ENCODE data around the gene TOMM40. TPM values are rescaled to one million over a fixed set of nuclear protein-coding genes. Genes with fewer than 3 reads are reported as not detected.

TOMM40 gene
- total and polyA plus RNA-seq, 2 of the 13 experiments (the other 11 are each of a cell fraction or from before 2014, with no cell fraction given), result 72.0 to 110 TPM

DNA sequence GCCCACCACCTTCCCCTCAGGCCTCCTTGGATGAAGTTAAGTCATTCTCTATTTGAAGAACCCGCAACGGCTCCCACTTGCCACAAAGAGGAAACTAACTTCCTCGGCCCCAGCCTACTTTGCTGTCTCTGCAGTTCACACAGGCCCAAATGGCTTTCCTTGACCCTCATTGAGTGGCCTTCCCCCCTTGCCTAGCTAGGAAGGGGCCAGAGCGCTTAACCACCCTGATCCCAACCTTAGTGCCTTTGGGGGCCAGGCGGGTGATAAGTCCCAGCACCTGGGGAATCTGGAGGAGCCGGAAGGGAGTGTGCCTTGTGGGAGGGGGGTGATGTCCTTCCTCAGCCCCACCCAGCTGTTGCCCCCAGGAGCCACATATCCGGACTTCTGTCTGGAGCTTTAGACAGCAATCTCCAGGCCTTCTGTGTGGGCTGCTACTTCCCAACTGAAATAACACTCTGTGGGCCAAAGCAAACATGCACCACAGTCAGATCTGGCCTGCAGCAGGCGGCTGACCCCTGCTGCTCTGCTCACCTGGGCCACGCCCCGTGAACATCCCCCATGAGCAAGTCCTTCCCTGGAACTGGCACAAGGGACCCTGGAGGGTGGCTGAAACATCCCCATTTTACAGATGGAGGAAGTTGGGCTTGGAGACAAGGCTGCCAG is 34.5 kb upstream of the TOMM40 start (continued):
- TF ChIP-seq ZNF790 (CRISPR knock-in tag; IDR thresholded peaks at IDR 0.05; ENCODE audit: borderline replicate concordance), result no peak
- TF ChIP-seq ZBTB7A (CRISPR knock-in tag; IDR thresholded peaks at IDR 0.05), result peak; percentile 54; the same call in 1 of the 2 replicates
- TF ChIP-seq, protein P1, sequence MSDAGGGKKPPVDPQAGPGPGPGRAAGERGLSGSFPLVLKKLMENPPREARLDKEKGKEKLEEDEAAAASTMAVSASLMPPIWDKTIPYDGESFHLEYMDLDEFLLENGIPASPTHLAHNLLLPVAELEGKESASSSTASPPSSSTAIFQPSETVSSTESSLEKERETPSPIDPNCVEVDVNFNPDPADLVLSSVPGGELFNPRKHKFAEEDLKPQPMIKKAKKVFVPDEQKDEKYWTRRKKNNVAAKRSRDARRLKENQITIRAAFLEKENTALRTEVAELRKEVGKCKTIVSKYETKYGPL (CRISPR knock-in tag; IDR thresholded peaks at IDR 0.05), result no peak
- no peak for TF ChIP-seq ZFP36L2 (CRISPR knock-in tag; IDR thresholded peaks at IDR 0.05)
- TF ChIP-seq MBNL3 (CRISPR knock-in tag; conservative IDR thresholded peaks at IDR 0.05), result no peak
- no peak for TF ChIP-seq ZNF333 (CRISPR knock-in tag; IDR thresholded peaks at IDR 0.05; ENCODE audit: borderline replicate concordance)
- TF ChIP-seq KAT2B (IDR thresholded peaks at IDR 0.05; ENCODE audit: borderline replicate concordance, low read depth, low read length), result no peak
- no peak for TF ChIP-seq ZNF672 (CRISPR knock-in tag; IDR thresholded peaks at IDR 0.05)
- no peak for TF ChIP-seq SRY (CRISPR knock-in tag; IDR thresholded peaks at IDR 0.05)
- TF ChIP-seq ATRX (CRISPR knock-in tag; IDR thresholded peaks at IDR 0.05; ENCODE audit: borderline replicate concordance), result no peak
- peak; percentile 46; the same call in 1 of the 2 replicates for TF ChIP-seq NCOA2 (CRISPR knock-in tag; IDR thresholded peaks at IDR 0.05)
- peak; percentile 57 for TF ChIP-seq SAP130 (CRISPR knock-in tag; IDR thresholded peaks at IDR 0.05; ENCODE audit: low read depth)
- TF ChIP-seq ZSCAN12 (CRISPR knock-in tag; IDR thresholded peaks at IDR 0.05), result no peak
- TF ChIP-seq ZNF782 (CRISPR knock-in tag; IDR thresholded peaks at IDR 0.05; ENCODE audit: borderline replicate concordance), result no peak
- no peak for TF ChIP-seq ZC3H4 (CRISPR knock-in tag; IDR thresholded peaks at IDR 0.05; ENCODE audit: borderline replicate concordance)
- peak; percentile 60; the same call in 1 of the 2 replicates for TF ChIP-seq ZNF292 (CRISPR knock-in tag; IDR thresholded peaks at IDR 0.05; ENCODE audit: borderline replicate concordance, low read depth)
- no peak for TF ChIP-seq ZSCAN30 (CRISPR knock-in tag; IDR thresholded peaks at IDR 0.05)
- TF ChIP-seq KLF16 (CRISPR knock-in tag; IDR thresholded peaks at IDR 0.05), result no peak
- TF ChIP-seq, protein P2, sequence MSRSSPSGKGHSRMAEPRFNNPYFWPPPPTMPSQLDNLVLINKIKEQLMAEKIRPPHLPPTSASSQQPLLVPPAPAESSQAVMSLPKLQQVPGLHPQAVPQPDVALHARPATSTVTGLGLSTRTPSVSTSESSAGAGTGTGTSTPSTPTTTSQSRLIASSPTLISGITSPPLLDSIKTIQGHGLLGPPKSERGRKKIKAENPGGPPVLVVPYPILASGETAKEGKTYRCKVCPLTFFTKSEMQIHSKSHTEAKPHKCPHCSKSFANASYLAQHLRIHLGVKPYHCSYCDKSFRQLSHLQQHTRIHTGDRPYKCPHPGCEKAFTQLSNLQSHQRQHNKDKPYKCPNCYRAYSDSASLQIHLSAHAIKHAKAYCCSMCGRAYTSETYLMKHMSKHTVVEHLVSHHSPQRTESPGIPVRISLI (CRISPR knock-in tag; IDR thresholded peaks at IDR 0.05; ENCODE audit: borderline replicate concordance), result no peak
- TF ChIP-seq, protein P3, sequence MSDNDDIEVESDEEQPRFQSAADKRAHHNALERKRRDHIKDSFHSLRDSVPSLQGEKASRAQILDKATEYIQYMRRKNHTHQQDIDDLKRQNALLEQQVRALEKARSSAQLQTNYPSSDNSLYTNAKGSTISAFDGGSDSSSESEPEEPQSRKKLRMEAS (IDR thresholded peaks at IDR 0.05), result no peak
- TF ChIP-seq, protein P4, sequence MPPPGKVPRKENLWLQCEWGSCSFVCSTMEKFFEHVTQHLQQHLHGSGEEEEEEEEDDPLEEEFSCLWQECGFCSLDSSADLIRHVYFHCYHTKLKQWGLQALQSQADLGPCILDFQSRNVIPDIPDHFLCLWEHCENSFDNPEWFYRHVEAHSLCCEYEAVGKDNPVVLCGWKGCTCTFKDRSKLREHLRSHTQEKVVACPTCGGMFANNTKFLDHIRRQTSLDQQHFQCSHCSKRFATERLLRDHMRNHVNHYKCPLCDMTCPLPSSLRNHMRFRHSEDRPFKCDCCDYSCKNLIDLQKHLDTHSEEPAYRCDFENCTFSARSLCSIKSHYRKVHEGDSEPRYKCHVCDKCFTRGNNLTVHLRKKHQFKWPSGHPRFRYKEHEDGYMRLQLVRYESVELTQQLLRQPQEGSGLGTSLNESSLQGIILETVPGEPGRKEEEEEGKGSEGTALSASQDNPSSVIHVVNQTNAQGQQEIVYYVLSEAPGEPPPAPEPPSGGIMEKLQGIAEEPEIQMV (CRISPR knock-in tag; IDR thresholded peaks at IDR 0.05; ENCODE audit: low read depth), result no peak
- no peak for TF ChIP-seq SATB2 (CRISPR knock-in tag; IDR thresholded peaks at IDR 0.05)
- no peak for TF ChIP-seq TGIF2 (CRISPR knock-in tag; IDR thresholded peaks at IDR 0.05)
- TF ChIP-seq, protein P5, sequence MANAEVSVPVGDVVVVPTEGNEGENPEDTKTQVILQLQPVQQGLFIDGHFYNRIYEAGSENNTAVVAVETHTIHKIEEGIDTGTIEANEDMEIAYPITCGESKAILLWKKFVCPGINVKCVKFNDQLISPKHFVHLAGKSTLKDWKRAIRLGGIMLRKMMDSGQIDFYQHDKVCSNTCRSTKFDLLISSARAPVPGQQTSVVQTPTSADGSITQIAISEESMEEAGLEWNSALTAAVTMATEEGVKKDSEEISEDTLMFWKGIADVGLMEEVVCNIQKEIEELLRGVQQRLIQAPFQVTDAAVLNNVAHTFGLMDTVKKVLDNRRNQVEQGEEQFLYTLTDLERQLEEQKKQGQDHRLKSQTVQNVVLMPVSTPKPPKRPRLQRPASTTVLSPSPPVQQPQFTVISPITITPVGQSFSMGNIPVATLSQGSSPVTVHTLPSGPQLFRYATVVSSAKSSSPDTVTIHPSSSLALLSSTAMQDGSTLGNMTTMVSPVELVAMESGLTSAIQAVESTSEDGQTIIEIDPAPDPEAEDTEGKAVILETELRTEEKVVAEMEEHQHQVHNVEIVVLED (CRISPR knock-in tag; IDR thresholded peaks at IDR 0.05; ENCODE audit: borderline replicate concordance), result no peak
- no peak for TF ChIP-seq MIER3 (CRISPR knock-in tag; IDR thresholded peaks at IDR 0.05; ENCODE audit: borderline replicate concordance)
- no peak for TF ChIP-seq HMG20A (CRISPR knock-in tag; IDR thresholded peaks at IDR 0.05; ENCODE audit: borderline replicate concordance)
- TF ChIP-seq IKZF1 (IDR thresholded peaks at IDR 0.05), result no peak
- TF ChIP-seq KDM6A (CRISPR knock-in tag; IDR thresholded peaks at IDR 0.05; ENCODE audit: low read depth), result no peak
- TF ChIP-seq KLF9 (CRISPR knock-in tag; IDR thresholded peaks at IDR 0.05; ENCODE audit: low read depth), result no peak

All from HepG2 (cell line).